Non-pigmented ciliary epithelial cell (primary cell): ENCODE results near the gene UBE2D3.

Source experiments
- DNase-seq: peaks from one replicate; pipeline ENCODE4 v3.0.0-alpha.2; 2010; ENCODE audit warnings: low read depth

UBE2D3 gene

DNA sequence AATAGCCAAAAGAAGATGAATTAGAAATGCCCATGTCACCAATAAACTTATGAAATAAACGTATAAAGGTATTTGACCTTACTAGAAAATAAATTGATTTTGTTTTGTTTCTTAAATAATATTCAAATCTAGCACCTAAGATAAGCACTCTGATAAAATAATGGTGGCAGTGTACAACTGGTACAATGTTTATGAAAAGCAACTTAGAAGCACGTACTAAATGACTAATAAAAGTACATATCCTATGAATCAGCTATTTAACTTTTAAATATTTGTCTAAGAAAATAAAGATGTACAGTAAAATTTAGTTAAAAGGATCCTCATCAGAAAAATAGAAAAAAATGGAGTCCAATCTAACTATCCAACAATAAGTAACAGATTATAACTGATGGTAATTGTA, 73.3 kb downstream of the UBE2D3 start:
- DNase-seq = no peak

DNA sequence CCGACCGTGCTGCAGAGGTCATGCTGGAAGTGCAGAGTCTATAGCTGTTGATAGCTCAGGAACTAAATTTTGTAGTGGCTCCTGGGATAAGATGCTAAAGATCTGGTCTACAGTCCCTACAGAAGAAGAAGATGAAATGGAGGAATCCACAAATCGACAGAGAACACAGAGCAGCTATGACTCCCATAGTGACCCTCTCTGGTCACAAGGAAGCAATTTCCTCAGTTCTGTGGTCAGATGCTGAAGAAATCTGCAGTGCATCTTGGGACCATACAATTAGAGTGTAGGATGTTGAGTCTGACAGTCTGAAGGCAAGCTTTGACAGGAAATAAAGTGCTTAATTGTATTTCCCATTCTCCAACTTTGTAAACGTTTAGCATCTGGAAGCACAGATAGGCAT, 75.4 kb downstream of the UBE2D3 start:
- DNase-seq = no peak
